GM18505 (cell line): ENCODE measurements around the gene PCDHA4.
"Not testable (repeated sequence)": the region's sequence is repeated elsewhere in the genome, so short reads cannot be mapped to it uniquely, and the experiment has no call there.

ENCODE experiments used
- ATAC-seq: cut with Tn5 transposase; IDR thresholded peaks from one replicate; pipeline ENCODE4 v1.9.1; 2021; ENCODE audit not compliant: unreplicated experiment
- POLR2A ChIP-seq: IDR thresholded peaks from 4 replicates; pipeline ENCODE4 v1.6.1; 2011; ENCODE audit warnings: borderline replicate concordance; ENCODE audit not compliant: insufficient read depth, insufficient read length; ENCODE audit errors: extremely low read depth

Gene PCDHA4

DNA sequence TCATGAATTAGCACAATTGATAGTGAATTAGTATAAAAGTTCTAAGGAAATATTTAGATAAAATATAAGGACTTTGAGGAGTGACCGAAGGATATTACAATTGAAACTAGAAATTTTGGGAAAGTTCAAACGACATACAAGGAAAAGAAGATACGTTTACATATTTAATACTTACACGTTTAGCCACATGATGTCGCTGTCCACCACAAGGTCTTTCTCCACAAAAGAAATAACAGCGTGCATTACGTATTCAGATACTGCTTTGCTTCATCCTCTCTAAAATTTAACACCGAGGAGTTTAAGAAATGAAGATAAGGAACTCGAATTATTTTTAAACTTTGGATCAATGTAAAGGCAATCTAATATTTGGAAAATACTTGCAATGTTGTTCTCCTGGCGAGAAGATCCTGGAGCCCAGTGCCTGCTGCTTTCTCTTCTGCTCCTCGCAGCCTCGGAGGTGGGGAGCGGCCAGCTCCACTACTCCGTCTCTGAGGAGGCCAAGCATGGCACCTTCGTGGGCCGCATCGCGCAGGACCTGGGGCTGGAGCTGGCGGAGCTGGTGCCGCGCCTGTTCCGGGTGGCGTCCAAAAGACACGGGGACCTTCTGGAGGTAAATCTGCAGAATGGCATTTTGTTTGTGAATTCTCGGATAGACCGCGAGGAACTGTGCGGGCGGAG is 5.9 kb upstream of the PCDHA4 start, which contains the start of gene PCDHA3:
PCDHA3 (plus strand) TSS at position 242 of the 678 bp plus-strand sequence.
- no peak for ATAC-seq
- TF ChIP-seq POLR2A: no peak

DNA sequence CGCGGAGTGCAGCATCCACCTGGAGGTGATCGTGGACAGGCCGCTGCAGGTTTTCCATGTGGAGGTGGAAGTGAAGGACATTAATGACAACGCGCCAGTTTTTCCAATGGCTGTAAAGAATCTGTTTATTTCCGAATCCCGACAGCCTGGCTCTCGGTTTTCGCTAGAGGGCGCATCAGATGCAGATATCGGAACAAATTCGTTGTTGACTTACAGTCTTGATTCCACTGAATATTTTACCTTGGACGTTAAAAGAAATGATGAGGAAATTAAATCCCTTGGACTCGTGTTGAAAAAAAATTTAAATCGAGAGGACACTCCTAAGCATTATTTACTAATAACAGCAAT is 5.4 kb upstream of the PCDHA4 start:
- no peak for ATAC-seq
- TF ChIP-seq POLR2A: no peak

DNA sequence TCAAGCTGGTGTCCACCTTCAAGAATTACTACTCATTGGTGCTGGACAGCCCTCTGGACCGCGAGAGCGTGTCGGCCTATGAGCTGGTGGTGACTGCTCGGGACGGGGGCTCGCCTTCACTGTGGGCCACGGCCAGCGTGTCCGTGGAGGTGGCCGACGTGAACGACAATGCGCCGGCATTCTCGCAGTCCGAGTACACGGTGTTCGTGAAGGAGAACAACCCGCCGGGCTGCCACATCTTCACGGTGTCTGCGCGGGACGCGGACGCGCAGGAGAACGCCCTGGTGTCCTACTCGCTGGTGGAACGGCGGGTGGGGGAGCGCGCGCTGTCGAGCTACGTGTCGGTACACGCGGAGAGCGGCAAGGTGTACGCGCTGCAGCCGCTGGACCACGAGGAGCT is 4.5 kb upstream of the PCDHA4 start:
- ATAC-seq: not testable (repeated sequence)

DNA sequence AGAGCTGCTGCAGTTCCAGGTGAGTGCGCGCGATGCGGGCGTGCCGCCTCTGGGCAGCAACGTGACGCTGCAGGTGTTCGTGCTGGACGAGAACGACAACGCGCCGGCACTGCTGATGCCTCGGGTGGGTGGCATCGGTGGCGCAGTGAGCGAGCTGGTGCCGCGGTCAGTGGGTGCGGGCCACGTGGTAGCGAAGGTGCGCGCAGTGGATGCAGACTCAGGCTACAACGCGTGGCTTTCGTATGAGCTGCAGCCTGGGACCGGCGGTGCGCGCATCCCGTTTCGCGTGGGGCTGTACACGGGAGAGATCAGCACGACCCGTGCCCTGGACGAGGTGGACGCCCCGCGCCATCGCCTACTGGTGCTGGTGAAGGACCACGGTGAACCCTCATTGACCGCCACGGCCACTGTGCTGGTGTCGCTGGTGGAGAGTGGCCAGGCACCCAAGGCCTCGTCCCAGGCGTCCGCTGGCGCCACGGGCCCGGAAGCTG is 4.0 kb upstream of the PCDHA4 start:
- no peak for ATAC-seq
- no peak for TF ChIP-seq POLR2A

DNA sequence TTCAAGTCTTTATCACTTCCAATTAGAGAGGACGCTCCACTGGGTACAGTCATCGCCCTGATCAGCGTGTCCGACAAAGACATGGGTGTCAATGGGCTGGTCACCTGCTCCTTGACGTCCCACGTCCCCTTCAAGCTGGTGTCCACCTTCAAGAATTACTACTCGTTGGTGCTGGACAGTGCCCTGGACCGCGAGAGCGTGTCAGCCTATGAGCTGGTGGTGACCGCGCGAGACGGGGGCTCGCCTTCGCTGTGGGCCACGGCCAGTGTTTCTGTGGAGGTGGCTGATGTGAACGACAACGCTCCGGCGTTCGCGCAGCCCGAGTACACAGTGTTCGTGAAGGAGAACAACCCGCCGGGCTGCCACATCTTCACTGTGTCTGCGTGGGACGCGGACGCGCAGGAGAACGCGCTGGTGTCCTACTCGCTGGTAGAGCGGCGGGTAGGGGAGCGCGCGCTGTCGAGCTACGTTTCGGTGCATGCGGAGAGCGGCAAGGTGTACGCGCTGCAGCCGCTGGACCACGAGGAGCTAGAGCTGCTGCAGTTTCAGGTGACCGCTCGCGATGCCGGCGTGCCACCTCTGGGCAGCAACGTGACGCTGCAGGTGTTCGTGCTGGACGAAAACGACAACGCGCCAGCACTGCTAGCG is 1.5 kb downstream of the PCDHA4 start:
- not testable (repeated sequence) for ATAC-seq

DNA sequence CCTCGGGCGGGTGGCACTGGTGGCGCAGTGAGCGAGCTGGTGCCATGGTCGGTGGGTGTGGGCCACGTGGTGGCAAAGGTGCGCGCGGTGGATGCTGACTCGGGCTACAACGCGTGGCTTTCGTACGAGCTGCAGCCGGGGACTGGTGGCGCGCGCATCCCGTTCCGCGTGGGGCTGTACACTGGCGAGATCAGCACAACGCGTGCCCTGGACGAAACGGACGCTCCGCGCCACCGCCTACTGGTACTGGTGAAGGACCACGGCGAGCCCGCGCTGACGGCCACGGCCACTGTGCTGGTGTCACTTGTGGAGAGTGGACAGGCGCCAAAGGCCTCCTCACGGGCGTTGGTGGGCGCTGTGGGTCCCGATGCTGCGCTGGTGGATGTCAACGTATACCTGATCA is 2.0 kb downstream of the PCDHA4 start:
- ATAC-seq: no peak
- TF ChIP-seq POLR2A: no peak

DNA sequence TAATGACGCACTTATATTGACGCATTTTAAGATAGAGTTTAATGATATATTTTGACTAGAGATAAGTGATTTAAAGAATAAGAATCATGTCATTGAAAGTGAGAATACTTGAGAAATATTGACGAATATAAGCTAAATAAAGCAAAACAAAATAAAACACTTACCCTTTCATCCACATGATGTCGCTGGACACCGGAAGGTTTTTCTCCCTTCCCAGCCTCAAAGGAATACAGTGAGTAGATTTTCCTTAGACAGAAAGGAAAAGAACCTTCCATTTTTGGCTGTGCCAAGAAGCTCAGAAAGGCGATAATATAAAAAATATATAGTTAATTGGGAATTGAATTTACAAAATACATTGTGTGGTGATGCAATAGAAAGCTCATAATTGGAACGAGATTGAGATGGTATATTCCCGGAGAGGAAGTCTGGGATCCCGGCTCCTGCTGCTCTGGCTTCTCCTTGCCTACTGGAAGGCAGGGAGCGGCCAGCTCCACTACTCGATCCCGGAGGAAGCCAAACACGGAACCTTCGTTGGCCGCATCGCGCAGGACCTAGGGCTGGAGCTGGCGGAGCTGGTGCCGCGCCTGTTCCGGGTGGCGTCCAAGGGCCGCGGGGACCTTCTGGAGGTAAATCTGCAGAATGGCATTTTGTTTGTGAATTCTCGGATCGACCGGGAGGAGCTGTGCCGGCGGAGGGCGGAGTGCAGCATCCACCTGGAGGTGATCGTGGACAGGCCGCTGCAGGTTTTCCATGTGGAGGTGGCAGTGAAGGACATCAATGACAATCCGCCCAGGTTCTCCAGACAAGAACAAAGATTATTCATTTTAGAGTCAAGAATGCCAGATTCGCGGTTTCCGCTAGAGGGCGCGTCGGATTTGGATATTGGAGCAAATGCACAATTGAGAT is 14.8 kb downstream of the PCDHA4 start, which contains the start of gene PCDHA5:
PCDHA5 (plus strand) TSS at position 239 of the 906 bp plus-strand sequence.
- TF ChIP-seq POLR2A: no peak

DNA sequence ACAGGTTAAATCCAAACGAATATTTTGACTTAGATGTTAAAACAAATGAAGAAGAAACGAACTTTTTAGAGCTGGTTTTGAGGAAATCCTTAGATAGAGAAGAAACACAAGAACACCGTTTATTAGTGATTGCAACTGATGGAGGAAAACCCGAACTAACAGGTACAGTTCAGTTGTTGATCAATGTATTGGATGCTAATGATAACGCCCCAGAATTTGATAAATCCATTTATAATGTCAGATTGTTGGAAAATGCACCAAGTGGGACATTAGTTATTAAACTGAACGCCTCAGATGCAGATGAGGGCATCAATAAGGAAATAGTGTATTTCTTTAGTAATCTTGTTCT is 15.4 kb downstream of the PCDHA4 start:
- no peak for ATAC-seq
- no peak for TF ChIP-seq POLR2A

More for the DNA sequence above, 14.8 kb downstream of the PCDHA4 start, which contains the start of gene PCDHA5:
- ATAC-seq: no peak

DNA sequence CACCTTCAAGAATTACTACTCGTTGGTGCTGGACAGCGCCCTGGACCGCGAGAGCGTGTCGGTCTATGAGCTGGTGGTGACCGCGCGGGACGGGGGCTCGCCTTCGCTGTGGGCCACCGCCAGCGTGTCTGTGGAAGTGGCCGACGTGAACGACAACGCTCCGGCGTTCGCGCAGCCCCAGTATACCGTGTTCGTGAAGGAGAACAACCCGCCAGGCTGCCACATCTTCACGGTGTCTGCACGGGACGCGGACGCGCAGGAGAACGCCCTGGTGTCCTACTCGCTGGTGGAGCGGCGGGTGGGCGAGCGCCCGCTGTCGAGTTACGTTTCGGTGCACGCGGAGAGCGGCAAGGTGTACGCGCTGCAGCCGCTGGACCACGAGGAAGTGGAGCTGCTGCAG is 16.1 kb downstream of the PCDHA4 start:
- ATAC-seq: not testable (repeated sequence)

DNA sequence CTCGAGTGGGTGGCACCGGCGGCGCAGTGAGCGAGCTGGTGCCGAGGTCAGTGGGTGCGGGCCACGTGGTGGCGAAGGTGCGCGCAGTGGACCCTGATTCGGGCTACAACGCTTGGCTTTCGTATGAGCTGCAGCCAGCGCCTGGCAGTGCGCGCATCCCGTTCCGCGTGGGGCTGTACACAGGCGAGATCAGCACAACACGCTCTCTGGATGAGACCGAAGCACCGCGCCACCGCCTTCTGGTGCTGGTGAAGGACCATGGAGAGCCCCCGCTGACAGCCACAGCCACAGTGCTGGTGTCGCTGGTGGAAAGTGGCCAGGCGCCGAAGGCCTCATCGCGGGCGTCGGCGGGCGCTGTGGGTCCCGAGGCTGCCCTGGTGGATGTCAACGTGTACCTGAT is 16.6 kb downstream of the PCDHA4 start:
- no peak for TF ChIP-seq POLR2A
- ATAC-seq: no peak

DNA sequence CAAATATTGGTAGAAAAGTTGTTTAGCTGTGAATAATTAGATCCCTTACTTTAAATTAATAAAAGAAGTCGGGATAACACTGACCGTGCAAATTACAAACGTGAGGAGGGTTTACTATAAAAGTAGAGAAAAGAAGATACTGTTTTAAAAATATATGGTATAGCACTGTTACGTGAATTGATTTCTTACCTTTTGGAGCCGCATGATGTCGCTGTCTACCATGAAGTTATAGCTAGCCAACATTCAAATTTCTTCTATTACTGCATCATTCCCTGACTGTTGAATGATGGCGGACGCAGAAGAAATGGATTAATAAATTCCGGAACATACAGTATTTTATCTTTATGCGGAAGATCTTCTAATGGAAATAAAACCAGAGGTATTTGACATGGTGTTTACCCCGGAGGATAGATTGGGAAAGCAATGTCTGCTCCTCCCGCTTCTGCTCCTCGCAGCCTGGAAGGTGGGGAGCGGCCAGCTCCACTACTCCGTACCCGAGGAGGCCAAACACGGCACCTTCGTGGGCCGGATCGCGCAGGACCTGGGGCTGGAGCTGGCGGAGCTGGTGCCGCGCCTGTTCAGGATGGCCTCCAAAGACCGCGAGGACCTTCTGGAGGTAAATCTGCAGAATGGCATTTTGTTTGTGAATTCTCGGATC is 21.0 kb downstream of the PCDHA4 start, which contains the start of gene PCDHA6:
PCDHA6 (plus strand) TSS at position 257 of the 658 bp plus-strand sequence; CDS start at position 389, 132 bp downstream.
- no peak for TF ChIP-seq POLR2A
- ATAC-seq: no peak

DNA sequence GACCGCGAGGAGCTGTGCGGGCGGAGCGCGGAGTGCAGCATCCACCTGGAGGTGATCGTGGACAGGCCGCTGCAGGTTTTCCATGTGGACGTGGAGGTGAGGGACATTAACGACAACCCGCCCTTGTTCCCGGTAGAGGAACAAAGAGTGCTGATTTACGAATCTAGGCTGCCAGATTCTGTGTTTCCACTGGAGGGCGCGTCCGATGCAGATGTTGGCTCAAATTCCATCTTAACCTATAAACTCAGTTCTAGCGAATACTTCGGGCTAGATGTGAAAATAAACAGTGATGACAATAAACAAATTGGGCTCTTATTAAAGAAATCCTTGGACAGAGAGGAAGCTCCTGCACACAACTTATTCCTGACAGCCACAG is 21.5 kb downstream of the PCDHA4 start:
- ATAC-seq: no peak

DNA sequence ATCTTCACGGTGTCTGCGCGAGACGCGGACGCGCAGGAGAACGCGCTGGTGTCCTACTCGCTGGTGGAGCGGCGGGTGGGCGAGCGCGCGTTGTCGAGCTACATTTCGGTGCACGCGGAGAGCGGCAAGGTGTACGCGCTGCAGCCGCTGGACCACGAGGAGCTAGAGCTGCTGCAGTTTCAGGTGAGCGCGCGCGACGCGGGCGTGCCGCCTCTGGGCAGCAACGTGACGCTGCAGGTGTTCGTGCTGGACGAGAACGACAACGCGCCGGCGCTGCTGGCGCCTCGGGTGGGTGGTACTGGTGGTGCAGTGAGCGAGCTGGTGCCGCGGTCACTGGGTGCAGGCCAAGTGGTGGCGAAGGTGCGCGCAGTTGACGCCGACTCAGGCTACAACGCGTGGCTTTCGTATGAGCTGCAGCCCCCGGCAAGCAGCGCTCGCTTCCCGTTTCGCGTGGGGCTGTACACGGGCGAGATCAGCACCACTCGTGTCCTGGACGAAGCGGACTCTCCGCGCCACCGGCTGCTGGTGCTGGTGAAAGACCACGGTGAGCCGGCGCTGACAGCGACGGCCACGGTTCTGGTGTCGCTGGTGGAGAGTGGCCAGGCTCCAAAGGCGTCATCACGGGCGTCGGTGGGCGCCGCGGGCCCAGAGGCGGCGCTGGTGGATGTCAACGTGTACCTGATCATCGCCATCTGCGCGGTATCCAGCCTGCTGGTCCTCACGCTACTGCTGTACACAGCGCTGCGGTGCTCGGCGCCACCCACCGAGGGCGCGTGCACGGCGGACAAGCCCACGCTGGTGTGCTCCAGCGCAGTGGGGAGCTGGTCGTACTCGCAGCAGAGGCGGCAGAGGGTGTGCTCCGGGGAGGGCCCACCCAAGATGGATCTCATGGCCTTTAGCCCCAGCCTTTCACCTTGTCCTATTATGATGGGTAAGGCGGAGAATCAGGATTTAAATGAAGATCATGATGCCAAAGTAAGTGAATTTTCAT is 22.9 kb downstream of the PCDHA4 start:
- ATAC-seq: not testable (repeated sequence)

More for the DNA sequence above, 21.5 kb downstream of the PCDHA4 start:
- TF ChIP-seq POLR2A: no peak
